ENCODE results near the gene ZNF544.

The ZNF544 gene

DNA sequence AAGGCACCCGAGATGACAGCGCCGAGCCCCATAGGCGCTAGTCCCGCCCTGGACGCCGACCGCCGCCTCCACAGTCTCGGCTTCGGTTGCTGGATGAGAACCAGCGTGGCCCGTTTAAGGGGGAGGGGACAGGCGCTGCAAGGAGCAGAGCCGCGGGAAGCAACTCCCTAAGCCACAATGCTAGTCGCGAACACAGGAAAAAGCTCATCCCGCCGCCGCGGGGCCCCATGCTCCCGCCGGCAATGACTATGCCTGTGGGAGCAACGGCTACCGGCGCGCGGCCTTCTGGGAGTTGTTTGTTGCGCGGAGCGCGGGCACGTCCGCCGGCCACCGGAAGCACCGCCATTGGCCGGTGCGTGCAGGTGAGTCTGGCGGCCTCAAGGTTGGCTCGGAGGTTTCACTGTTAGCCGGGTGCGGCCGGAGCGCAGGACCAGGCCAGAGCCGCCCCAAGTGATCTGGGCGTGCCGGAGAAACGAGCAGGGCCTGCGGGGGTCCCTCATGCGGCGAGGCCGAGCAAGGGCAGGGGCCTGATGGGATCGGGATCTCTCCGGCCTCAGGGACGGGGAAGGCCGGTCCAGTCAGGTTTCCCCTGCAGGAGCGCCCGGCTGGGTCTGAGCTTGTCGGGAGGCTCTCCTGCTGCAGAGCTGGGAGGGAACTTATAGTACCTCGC lies at the start of gene ZNF544:
Gene ZNF544, plus strand, starts transcription at position 330 of the 670 bp plus-strand sequence. CDS start 15,110 bp downstream, outside the sequence.
- peak; percentile 84 for DNase-seq

DNA sequence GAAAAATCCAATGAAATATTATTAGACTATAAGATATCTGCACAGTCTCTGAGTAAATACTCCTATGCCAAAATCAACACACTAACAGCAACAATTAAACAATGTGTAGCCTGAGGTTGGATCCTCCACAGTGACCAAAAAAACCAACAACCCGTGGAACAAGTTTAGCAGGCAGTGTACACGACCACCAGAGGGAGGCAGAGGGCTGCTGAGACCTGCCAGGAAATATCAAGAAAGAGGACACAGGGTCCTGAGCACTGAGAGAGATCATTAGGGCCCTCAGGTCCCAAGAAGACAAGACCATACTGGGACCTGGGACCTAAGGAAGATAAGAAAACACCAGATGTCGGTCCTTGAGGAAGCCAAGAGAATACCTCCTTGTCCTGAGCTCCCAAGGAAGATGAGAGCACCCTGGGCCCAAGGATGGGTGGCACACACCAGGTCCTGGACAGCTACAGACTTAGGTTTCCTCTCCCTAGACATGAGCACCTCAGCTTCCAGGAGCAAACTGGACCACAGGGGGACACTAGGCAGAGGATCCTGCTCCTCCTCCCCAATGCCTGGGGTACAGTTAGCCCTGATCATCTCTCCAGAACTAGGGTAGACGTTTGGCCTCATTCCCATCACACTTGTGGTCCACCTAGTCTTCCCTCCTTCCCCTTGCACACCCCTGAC lies 46.7 kb upstream of the ZNF544 start:
- peak; percentile 65 for DNase-seq

DNA sequence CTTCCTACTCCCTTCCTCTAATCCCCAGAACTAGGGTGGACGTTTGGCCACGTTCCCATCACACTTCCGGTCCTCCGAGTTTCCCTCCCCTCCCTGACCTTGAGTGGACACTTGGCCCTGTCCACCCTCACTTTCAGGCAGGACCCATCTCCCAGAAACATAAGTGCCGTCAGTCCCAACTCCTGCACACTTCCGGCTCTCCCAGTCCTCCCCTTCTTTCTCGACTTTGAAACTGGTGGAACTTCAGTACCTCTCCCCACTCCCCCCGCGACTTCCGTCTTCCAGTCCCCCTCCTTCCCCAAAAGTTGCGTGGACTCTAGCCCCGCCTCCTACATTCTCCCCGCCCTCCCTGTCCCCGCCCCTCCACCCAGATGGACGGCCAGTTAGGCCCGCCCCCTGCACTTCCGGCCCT lies 46.1 kb upstream of the ZNF544 start:
- peak; percentile 83 for DNase-seq

DNA sequence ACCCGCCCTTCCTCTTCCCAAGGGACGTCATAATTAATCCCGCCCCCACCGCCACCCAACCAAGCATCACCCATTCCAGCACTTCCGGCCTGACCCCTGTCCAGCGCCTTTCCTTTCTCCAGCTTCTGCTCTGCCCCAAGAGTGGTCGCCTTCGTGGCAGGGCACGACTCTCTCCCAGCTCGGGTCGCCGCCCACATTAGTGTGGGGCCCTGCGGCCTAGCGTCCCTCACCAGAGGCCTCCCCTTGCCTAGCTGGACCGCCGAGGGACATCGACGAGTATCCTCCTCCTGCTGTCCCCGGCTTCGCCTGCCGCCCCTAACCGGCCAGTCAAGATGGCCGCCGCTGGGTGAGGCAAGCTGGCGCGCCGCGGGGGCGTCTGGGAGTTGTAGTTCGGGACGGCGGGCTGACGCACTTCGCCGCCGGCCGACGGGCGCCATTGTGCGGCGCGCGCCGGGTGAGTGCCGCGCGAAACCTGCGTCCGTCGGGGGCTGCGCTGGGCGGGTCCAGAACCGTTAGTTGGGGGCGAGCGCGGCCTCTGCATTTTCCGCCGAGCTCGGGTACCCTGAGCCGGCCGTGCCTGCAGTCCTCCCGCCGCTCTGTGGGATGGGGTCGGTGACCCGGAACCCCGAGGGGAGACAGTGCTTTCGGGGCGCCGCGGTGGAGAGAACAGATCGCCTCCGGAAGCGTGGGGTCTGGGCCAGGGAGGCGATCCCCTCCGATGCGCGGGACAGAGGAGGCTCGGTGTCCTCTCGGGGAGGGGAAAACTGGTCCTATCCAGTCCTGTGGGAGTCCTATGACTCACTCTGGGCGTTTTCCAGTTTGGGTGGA lies 45.5 kb upstream of the ZNF544 start, which contains the start of gene ZNF274:
Gene ZNF274, plus strand, starts transcription at position 73 of the 828 bp plus-strand sequence. CDS start 905 bp downstream, outside the sequence.
- peak; percentile 94 for DNase-seq

DNA sequence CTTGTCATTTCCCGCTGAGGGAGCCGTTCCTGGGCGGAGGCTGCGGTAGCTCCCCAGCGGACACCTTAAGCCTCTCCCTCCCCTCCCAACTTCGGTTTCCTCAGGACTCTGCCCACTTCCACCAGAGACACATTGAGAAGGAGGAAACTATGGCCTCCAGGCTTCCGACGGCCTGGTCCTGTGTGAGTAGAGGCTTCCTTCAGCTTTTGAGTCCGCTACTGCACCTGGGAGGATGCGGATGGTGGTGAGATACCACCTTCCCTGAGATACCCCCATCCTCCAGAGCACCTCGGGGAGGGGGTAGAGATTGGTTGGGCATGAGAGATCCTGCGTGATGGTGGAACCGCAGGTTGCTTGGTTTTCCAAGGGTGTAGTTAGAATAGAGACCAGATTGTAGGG lies 44.9 kb upstream of the ZNF544 start:
- no peak for DNase-seq

DNA sequence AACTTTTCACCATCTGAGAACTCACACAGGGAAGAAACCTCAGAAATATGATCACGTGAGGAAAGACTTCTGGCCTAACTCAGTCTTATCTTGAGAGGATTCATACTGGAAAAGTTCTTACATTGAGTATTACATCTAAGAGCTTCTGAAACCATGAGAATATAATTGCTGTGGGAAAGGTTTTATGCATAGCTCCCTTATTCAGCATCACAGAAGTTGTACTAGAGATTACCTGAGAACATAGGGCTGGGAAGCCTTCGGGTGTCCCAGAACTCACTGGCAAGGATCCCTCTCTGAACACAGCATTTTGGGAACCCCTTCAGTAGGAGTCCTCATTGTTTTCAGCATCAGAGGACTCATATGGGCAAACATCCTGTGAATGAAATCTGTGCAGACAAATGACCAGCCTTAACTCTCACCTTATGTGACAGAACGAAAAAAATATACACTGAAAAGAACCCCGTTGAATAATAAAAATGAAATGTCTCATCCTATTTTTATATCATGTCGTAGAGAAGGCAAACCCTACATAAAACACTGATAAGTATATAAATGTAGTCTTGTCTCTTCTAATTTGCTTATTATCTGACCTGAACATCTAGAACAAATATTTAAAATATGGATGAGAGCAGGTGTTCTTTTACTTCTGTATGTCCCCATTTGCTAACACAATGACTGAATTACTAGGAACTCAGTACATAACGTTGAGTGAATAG lies 31.7 kb upstream of the ZNF544 start:
- DNase-seq: peak; percentile 3

DNA sequence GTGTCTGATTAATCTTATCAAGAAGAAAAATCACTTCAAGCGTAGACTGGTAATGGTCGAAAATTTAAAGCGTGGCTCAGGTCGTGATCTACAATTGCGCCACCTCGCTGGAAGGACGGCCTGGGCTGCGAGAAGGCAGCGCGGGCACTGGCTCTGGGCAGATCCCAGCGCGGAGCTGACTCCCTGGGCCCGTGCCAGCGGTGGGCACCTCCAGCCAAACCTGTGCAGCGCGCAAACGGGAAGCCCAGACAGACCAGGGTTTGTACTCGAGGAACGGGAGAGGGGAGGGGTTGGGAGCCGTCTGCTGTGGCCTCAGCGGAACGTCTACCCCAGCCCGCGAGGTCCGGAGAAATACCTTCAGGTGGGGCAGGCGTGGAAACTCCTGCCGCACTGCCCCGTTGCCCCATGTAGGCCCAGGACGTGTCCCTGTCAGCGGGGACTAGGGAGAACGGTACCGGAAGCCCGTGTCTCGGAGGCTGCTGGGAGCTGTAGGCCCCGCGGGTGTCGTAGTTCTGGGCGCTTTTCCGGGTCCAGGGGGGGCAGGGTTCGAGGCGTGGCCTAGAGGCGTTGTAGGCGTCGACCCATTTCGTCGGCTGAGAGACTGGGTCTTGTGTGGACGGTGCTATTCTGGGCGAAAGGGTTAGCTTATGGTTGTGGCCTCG lies 24.8 kb upstream of the ZNF544 start:
- no peak for DNase-seq

DNA sequence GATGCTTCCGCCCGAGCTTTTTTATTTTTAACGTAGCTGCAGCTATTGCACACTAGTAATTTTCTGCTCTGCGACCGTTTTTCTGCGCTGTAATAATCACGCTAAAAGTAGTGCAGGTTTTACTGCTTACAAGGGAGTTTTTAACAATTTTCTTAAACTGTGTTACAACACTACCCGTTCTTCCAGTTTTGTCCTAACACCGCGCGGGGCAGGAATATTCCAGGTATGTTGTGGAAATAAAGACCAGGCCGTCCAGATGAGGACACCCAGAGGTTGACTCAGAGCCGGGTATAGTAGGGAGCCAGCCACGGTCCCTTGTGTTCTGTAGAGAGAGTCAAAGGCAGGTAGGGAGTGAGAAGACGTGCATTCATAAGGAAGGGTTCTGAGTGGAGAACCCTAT lies 24.1 kb upstream of the ZNF544 start:
- no peak for DNase-seq

DNA sequence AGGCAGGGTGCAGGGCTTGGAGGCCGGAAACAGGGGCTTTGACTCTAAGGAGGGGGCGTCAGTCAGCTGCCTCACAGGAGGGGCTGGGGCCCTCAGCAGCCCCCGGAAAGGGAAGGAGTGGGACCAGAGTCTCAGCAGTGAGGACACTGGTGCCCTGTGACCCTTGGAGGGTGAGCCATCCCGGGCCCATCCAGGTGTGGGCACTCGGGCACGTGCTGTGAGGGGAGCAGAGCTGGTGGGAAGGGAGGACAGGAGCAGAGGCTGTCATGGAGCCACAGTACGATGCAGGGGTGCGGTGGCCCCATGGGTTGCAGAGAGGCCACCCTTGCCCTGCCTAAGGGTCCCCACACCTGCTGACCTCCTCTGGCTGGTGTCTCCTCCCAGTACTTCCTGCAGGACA lies 19.1 kb upstream of the ZNF544 start:
- DNase-seq: no peak

DNA sequence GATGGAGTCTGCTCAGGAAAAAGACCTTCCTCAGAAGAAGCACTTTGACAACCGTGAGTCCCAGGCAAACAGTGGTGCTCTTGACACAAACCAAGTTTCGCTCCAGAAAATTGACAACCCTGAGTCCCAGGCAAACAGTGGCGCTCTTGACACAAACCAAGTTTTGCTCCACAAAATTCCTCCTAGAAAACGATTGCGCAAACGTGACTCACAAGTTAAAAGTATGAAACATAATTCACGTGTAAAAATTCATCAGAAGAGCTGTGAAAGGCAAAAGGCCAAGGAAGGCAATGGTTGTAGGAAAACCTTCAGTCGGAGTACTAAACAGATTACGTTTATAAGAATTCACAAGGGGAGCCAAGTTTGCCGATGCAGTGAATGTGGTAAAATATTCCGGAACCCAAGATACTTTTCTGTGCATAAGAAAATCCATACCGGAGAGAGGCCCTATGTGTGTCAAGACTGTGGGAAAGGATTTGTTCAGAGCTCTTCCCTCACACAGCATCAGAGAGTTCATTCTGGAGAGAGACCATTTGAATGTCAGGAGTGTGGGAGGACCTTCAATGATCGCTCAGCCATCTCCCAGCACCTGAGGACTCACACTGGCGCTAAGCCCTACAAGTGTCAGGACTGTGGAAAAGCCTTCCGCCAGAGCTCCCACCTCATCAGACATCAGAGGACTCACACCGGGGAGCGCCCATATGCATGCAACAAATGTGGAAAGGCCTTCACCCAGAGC lies 16.2 kb upstream of the ZNF544 start:
- no peak for DNase-seq

DNA sequence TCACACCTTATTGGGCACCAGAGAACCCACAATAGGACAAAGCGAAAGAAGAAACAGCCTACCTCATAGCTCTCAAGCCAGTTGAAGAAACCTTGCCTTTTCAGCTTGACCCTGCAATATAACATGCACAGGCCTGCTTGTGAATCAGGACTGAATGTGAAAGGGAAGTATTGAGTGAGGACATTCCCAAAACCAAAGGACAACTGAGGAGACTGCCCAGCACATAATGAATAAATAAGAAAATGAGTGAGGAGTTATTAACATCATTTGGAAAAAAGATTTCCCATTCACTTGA lies 15.7 kb upstream of the ZNF544 start:
- DNase-seq: no peak

DNA sequence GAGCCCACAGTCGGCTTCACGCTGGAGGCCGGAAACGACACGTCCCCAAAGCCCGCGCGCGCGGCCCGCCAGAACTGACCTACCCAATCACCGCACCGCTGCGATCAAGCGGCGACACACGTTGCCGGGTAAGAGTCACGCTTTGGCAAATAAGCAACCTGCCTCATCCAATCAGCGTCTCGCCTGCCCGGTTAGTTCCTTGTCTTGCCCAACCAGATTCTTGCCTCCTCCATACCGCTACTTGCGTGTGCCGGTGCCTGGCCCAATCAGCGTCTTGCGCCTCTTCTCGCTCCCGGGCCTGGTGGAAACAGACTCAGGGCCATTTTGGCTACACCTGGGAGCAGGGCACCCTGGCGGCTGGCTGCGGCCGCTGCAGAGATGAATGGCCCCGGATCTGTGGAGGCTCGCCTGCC lies 11.6 kb upstream of the ZNF544 start:
- no peak for DNase-seq

DNA sequence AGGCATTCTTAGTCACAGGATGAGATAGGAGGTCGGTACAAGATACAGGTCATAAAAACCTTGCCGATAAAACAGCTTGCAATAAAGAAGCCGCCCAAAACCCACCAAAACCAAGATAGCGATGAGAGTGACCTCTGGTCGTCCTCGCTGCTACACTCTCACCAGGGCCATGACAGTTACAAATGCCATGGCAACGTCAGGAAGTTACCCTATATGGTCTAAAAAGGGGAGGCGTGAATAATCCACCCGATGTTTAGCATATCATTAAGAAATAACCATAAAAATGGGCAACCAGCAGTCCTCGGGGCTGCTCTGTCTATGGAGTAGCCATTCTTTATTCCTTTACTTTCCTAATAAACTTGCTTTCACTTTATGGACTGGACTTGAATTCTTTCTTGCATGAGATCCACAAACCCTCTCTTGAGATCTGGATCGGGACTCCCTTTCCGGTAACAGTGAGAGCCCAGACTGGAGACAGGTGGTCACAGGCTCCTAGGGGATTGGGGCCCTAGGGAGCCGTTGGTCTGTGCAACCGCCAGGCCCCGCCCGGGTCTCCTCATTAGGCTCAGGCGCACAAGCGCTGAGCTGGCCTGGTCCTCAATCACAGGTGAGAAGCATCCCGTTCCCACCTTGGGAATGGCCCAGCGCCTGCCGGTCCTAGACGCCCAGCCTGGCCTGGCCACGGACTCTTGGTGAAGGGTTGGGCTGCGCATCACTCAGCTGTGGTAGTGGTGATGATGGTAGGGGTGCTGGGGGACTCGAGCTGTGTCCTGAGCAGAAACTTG lies 10.9 kb upstream of the ZNF544 start:
- DNase-seq: no peak

DNA sequence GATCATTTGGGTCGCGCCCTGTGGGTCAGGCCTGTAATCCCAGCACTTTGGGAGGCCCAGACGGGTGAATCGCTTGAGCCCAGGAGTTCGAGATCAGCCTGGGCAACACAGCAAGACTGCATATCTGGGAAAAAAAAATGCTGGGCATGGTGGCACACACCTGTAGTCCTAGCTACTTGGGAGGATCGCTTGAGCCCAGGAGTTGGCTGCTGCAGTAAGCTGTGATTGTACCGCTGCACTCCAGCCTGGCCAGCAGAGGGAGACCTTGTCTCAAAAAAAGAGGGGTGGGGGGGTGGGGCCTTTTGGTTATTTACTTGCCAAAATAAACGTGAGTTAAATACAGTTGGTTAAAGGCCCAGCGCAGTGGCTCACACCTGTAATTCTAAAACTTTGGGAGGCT lies 9.8 kb upstream of the ZNF544 start:
- DNase-seq: peak; percentile 41

DNA sequence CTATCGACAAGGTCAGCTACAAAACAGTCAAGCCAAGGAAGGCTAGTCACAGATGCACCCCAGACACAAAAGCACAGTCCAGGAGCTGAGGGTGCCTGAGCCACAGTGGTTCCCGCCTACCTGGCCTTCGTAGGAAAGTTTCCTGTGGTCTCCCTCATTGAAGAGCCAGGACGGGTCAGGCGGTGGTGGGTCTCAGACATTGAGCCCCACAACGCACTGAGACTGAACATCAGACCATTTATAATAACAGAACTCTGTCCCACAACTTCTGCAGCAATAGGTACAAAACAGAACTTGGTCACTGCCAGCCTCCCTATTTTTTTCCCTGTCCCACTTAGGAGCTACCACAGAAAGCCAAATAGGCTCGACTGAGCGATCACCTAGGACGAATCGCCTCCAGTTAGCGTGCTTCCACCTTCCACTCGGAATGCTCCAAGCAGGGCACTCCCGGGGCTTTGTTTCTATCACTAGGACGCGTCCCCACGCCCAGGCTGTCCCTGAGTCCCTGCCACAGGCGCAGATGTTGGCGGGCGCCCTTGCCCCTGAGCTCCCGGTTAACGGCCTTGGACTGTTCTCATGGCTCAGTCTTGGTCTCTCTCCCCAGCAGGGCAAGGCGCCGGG lies 640 bp upstream of the ZNF544 start:
- no peak for DNase-seq

DNA sequence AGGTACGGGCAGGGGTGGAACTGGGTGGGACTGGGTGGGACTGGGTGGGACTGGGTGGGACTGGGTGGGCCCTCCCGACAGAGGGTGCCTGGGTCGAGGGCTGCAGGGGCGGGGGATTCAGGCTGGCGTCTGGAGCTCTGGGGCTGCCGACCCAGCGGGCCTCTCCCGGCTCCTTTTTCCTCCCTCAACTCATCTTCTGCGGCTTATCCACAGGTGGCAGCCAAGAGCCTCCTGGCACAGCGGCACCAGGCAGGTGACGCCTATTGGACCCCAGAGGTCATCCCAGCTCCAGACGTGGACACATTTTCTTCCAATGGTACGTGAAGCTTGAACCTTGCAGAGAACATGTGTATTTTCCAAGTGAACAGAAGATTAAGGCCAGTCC lies 533 bp downstream of the ZNF544 start:
- DNase-seq: peak; percentile 29

DNA sequence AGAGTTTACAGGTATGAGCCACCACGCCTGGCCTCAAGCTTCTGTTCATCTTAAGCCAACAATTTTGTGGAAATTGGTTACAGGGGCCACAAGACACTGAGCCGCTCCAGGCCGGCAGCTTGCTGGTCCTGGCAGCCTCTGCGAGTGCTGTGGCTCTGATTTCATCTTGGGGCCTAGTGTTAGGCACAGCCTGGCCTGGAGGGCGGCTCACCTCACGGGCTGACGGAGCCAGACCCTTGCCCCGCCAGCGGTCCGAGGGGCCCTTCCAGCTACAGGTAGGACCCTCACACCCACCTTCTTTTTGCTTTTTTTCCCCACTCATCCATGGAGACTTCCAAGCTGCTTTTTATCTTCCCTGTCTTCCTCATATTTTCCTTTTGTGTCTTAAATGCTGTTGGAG lies 8.6 kb downstream of the ZNF544 start:
- DNase-seq: no peak

DNA sequence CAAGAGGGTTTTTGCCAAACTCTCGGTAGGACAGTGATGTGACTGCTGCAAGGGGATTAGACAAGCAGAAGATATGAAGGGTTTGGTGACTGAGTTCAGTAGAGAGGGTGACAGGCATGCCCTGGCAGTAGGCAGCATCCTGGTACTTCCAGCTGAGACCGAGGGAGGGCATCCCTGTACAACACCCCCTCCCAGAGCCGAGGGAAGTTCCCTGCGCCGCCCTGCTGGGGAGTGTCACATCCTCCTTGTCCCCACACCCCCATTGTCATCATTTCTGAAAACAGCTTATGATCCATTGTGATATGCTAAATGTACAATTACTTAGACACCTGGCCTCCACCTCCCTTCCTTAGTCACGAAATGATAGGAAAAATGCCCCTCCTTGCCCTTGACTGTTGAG lies 14.6 kb downstream of the ZNF544 start:
- DNase-seq: no peak

DNA sequence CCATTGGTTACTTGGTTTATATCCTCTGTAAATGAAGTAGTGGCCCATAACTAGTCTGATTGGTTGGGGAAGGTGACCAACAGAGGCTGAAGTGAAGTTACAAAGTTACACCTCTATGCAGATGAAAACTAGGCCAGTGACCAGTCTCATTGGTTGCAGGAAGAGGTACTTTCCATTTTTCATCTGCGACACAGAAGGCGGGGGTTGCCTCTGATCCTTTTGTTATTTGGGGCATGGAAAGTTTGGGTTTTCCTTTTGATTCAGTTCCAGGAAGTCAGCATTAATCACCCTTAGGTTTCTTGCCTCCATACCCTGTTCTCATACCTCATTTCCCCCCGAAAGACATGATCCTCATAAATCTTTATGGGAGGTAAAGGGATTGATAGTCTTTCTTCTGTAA lies 20.2 kb downstream of the ZNF544 start:
- DNase-seq: no peak

DNA sequence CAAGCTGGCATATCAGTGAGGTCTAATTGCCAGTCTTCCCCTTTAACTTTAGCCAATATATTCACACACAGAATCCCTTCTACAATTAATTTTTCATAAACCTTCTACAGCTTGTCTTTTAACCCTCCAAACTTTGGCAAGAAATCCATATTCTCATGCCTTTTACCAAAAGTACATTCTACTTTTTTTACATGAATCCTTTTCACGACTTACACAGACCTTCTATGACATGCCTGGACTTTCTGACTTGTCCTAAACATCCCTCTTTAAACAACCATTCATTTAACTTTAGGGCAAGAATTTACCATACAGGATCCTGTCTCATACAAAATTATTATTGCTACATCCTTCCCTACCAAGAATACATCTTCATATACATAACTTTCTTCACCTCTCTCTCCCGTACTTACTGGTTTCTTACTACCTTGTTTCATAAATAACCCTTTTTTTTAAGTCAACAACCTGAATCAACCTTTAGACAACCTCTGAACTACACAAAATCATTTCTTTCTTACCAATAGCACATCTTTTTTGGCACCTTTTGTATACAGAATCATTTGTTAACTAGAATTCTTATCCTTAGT lies 23.5 kb downstream of the ZNF544 start:
- no peak for DNase-seq
